B cell (primary cell): Measurements from ENCODE around the gene YJEFN3. TPM values are rescaled to one million over a fixed set of nuclear protein-coding genes. Genes with fewer than 3 reads are reported as not detected.

Experiments used
- ATAC-seq: fragments of 200-7000 bp; cut with Tn5 transposase; one replicate; pipeline ENCODE4 v1.10.0; 2021; ENCODE audit warnings: low read depth, mild to moderate bottlenecking, moderate number of reproducible peaks, moderate library complexity
- CTCF ChIA-PET: fragments of 350-600 bp; sonication (Branson Sonifier 250); formaldehyde crosslinking; loops from one replicate; lab custom pipeline; 2021; ENCODE audit warnings: antibody characterized with exemption, inconsistent platforms; lab: Charles Lee
- POLR2A ChIA-PET: fragments of 350-600 bp; sonication (Branson Sonifier 250); formaldehyde crosslinking; loops from one replicate; lab custom pipeline; 2021; ENCODE audit warnings: antibody characterized with exemption; lab: Charles Lee
- DNase-seq: peaks from one replicate; pipeline ENCODE4 v3.0.0; 2013
- H2AFZ ChIP-seq: 2 replicates; pipeline ENCODE4 v1.6.1; 2012; ENCODE audit warnings: mild to moderate bottlenecking, low read depth, low read length; ENCODE audit not compliant: insufficient read depth, poor library complexity, severe bottlenecking
- H3K27ac ChIP-seq, 2 donors: 1 replicate in 1 of 2; 2 replicates in 1 of 2; pipeline ENCODE4 v1.5.1; 2012 to 2013; ENCODE audit warnings: low read length in 2 of 2, mild to moderate bottlenecking in 2 of 2, moderate library complexity in 1 of 2
- H3K27me3 ChIP-seq, 4 experiments: fragments of 200-600 bp in 1 of 4; sonication (generic) in 1 of 4; replicated peaks in 1 of 4; 1 replicate in 2 of 4; 2 replicates in 2 of 4; pipeline versions ENCODE4 v1.6.1 to v1.7.0; 2013 to 2016; ENCODE audit warnings: low read length in 3 of 4, mild to moderate bottlenecking in 2 of 4, mixed read lengths in 1 of 4, moderate library complexity in 1 of 4; ENCODE audit not compliant: insufficient read depth in 4 of 4, control insufficient read depth in 3 of 4; ENCODE audit errors: control extremely low read depth in 1 of 4
- H3K36me3 ChIP-seq, 2 experiments: replicated peaks in 1 of 2; 1 replicate in 1 of 2; 2 replicates in 1 of 2; pipeline versions ENCODE4 v1.6.1 to v1.7.1; 2013; ENCODE audit warnings: low read length in 1 of 2; ENCODE audit not compliant: insufficient read depth in 2 of 2, control insufficient read depth in 1 of 2; ENCODE audit errors: control extremely low read depth in 1 of 2, extremely low read depth in 1 of 2
- H3K4me1 ChIP-seq, 2 donors: fragments of 200-600 bp in 1 of 2; sonication (generic) in 1 of 2; 1 replicate in 1 of 2; 2 replicates in 1 of 2; pipeline versions ENCODE4 v1.5.1 to v1.6.1; 2013 to 2017; ENCODE audit warnings: low read length in 2 of 2; ENCODE audit not compliant: control insufficient read depth in 2 of 2, insufficient read depth in 2 of 2
- H3K4me2 ChIP-seq: replicated peaks from 2 replicates; pipeline ENCODE3; 2012; ENCODE audit warnings: mild to moderate bottlenecking, low read depth, low read length; ENCODE audit not compliant: poor library complexity, severe bottlenecking
- H3K4me3 ChIP-seq, 5 experiments: fragments of 200-600 bp in 1 of 5; sonication (generic) in 1 of 5; 1 replicate in 3 of 5; 2 replicates in 2 of 5; pipeline versions ENCODE4 v1.5.1 to v1.7.0; 2011 to 2016; ENCODE audit warnings: low read length in 4 of 5, mild to moderate bottlenecking in 4 of 5, low read depth in 2 of 5, control low read depth in 1 of 5, moderate library complexity in 1 of 5; ENCODE audit not compliant: insufficient read depth in 1 of 5; ENCODE audit errors: control extremely low read depth in 1 of 5, extremely low read depth in 1 of 5
- H3K79me2 ChIP-seq: fragments of 200-600 bp; sonication (generic); one replicate; pipeline ENCODE4 v1.6.0; 2016; ENCODE audit warnings: low read length; ENCODE audit not compliant: control insufficient read depth, insufficient read depth
- H3K9ac ChIP-seq: fragments of 200-600 bp; sonication (generic); 2 replicates; pipeline ENCODE4 v1.6.1; 2017; ENCODE audit warnings: mild to moderate bottlenecking, low read length, moderate library complexity
- H3K9me3 ChIP-seq, 3 donors: one replicate each; pipeline versions ENCODE4 v1.6.1 to v1.7.1; 2013; ENCODE audit warnings: low read length in 2 of 3; ENCODE audit not compliant: control insufficient read depth in 2 of 3, insufficient read depth in 1 of 3; ENCODE audit errors: control extremely low read depth in 1 of 3
- H4K20me1 ChIP-seq: 2 replicates; pipeline ENCODE4 v1.6.0; 2012; ENCODE audit warnings: mild to moderate bottlenecking, low read length; ENCODE audit not compliant: insufficient read depth, control insufficient read depth, poor library complexity, severe bottlenecking
- H3K27ac Mint-ChIP-seq: one replicate; pipeline ENCODE4 v1.8.0; 2021; ENCODE audit warnings: mixed read lengths
- H3K27me3 Mint-ChIP-seq: one replicate; pipeline ENCODE4 v1.8.0; 2021; ENCODE audit warnings: mixed read lengths
- H3K4me1 Mint-ChIP-seq: one replicate; pipeline ENCODE4 v1.8.0; 2021; ENCODE audit warnings: mixed read lengths
- H3K4me3 Mint-ChIP-seq: one replicate; pipeline ENCODE4 v1.8.0; 2021; ENCODE audit warnings: mixed read lengths
- H3K9me3 Mint-ChIP-seq: one replicate; pipeline ENCODE4 v1.8.0; 2022; ENCODE audit warnings: mixed read lengths; ENCODE audit not compliant: insufficient read depth
- EZH2 ChIP-seq: IDR thresholded peaks from 2 replicates; pipeline ENCODE4 v1.6.1; 2012; ENCODE audit warnings: borderline replicate concordance, low read depth, mild to moderate bottlenecking, moderate library complexity, low read length; ENCODE audit not compliant: insufficient read depth, poor library complexity, severe bottlenecking
- WGBS: methylation state at CpG from one replicate; pipeline ENCODE4 v1.1.5; 2013; ENCODE audit warnings: missing lambda C conversion rate; ENCODE audit not compliant: insufficient coverage; 5-methylcytosine and 5-hydroxymethylcytosine counted together
- intact Hi-C: fragments of 100-400 bp; cut with micrococcal nuclease; formaldehyde crosslinking; loops from one replicate; pipeline ENCODE4 v1.10.0; 2022
- polyA plus RNA-seq: library from polyadenylated mRNA; depleted of rRNA; stranded (reverse); fragments of >200 nt; gene quantifications from 2 replicates; pipeline ENCODE4 v1.2.3, GENCODE V29; 2012
- total RNA-seq, 2 donors: library from RNA; stranded (reverse); fragments of 120-200 nt in 1 of 2; gene quantifications; 1 replicate in 1 of 2; 2 replicates in 1 of 2; pipeline versions ENCODE4 v1.2.3 to v1.2.4, GENCODE V29; 2013 to 2022
- TF ChIP-seq, protein P1 (sequence below): fragments of 200-600 bp; IDR thresholded peaks from one replicate; pipeline ENCODE4 v1.8.0; 2022; ENCODE audit warnings: antibody characterized with exemption, mild to moderate bottlenecking

Gene YJEFN3
- total and polyA plus RNA-seq, 2 donors (not counting 1 experiment from before 2014, with no cell fraction given), result 7.1 to 8.8 TPM

DNA sequence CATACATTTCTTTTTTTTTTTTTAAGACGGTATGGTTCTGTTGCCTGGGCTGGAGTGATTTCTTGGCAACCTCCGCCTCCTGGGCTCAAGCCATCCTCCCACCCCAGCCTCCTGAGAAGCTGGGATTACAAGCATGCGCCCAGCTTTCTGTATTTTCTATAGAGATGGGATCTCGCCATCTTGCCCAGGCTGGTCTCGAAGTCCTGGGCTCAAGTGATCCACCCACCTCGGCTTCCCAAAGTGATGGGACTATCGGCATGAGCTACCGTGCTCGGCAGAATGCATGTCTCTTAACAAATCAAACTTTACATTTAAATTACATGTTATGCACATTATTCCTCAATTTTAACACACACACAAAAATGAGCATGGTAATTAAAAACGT is 11.5 kb upstream of the YJEFN3 start:
- Mint-ChIP-seq H3K4me3 (peak overlapping the region; percentile 49), H3K4me1 (peaks cover 29% of the 10 kb centered on the region), H3K9me3 (no peaks in the 10 kb centered on the region), H3K27ac (no peak overlapping the region), H3K27me3 (no peaks in the 10 kb centered on the region)
- H3K9me3 ChIP-seq, result peaks cover 0 to 17% (median 0%) of the 10 kb centered on the region in 3 donors
- H3K36me3 ChIP-seq, result peaks cover 4% of the 10 kb centered on the region in 2 experiments
- H4K20me1 ChIP-seq, result peaks cover 24% of the 10 kb centered on the region
- WGBS, result 100% methylated on average over 7 of the region's 10 CpGs
- H3K4me1 ChIP-seq, result peaks cover 12 to 23% of the 10 kb centered on the region in 2 donors
- H3K79me2 ChIP-seq, result peaks cover 66% of the 10 kb centered on the region
- no peak for TF ChIP-seq EZH2
- TF ChIP-seq, protein P1, sequence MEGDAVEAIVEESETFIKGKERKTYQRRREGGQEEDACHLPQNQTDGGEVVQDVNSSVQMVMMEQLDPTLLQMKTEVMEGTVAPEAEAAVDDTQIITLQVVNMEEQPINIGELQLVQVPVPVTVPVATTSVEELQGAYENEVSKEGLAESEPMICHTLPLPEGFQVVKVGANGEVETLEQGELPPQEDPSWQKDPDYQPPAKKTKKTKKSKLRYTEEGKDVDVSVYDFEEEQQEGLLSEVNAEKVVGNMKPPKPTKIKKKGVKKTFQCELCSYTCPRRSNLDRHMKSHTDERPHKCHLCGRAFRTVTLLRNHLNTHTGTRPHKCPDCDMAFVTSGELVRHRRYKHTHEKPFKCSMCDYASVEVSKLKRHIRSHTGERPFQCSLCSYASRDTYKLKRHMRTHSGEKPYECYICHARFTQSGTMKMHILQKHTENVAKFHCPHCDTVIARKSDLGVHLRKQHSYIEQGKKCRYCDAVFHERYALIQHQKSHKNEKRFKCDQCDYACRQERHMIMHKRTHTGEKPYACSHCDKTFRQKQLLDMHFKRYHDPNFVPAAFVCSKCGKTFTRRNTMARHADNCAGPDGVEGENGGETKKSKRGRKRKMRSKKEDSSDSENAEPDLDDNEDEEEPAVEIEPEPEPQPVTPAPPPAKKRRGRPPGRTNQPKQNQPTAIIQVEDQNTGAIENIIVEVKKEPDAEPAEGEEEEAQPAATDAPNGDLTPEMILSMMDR, result no peak
- no peak for DNase-seq
- H3K4me3 ChIP-seq, result no peak overlapping the region
- H3K9ac ChIP-seq, result no peak overlapping the region
- CTCF ChIA-PET, result no interaction called here
- H3K4me2 ChIP-seq, result peak overlapping the region; percentile 85
- H2AFZ ChIP-seq, result no peak overlapping the region
- intact Hi-C loops, result loop anchor here (10.0 kb wide), 1 partner anchor 558 kb away; the partner anchor contains the start of gene ZNF90
- H3K27me3 ChIP-seq, result no peaks in the 10 kb centered on the region
- H3K27ac ChIP-seq, result no peak overlapping the region
- no peak for ATAC-seq
- POLR2A ChIA-PET, result interaction anchor here (0.6 to 0.7 kb wide), 2 partner anchors 14 to 754 kb away, joined by 3 to 5 read pairs; no protein-coding TSS in a partner anchor

DNA sequence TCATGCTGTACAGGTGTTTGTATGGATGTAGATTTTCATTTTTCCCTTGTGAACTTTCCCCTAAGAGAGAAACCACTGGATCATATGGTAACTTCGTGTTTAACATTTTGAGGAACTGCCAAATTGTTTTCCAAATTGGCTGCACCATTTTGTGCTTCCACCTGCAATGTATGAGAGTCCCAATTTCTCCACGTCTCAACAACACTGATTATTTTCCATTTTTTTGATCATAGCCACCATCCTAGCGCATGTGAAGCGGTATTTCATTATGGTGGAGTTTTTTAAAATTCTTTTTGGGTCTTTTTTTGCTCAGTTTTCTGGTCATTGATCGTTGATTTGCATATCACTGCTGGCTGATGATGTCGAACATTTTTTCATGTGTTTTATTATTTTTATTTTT is 7.7 kb upstream of the YJEFN3 start:
- Histone ChIP-seq H3K9me3 (no peaks in the 10 kb centered on the region), H3K4me2 (no peak overlapping the region), H2AFZ (no peak overlapping the region), H3K36me3 (peaks cover 4 to 12% of the 10 kb centered on the region in 2 experiments), H4K20me1 (peaks cover 51% of the 10 kb centered on the region), H3K27ac (no peak overlapping the region), H3K79me2 (peaks cover 92% of the 10 kb centered on the region), H3K27me3 (no peaks in the 10 kb centered on the region), H3K9ac (no peak overlapping the region), H3K4me1 (peaks cover 10 to 35% of the 10 kb centered on the region in 2 donors), H3K4me3 (no peak overlapping the region)
- intact Hi-C loops, result no loop called here
- Mint-ChIP-seq H3K27me3 (no peaks in the 10 kb centered on the region), H3K27ac (no peak overlapping the region), H3K4me3 (no peak overlapping the region), H3K4me1 (peaks cover 44% of the 10 kb centered on the region), H3K9me3 (no peaks in the 10 kb centered on the region)
- ATAC-seq (no peak), DNase-seq (no peak)
- no peak for TF ChIP-seq EZH2
- TF ChIP-seq, protein P1, result no peak
- POLR2A ChIA-PET, result no interaction called here
- CTCF ChIA-PET, result interaction anchor here (1.5 kb wide), 1 partner anchor 11 kb away, joined by 5 read pairs; no protein-coding TSS in a partner anchor
- WGBS, result 60% methylated on average over 1 of the region's 6 CpGs
